Neural cell (in vitro differentiated cells): ENCODE measurements around the gene ST6GAL1. TPM values are rescaled to one million over a fixed set of nuclear protein-coding genes. Genes with fewer than 3 reads are reported as not detected.
"Not testable (repeated sequence)": the region's sequence is repeated elsewhere in the genome, so short reads cannot be mapped to it uniquely, and the experiment has no call there.

Experiments
- H2AFZ ChIP-seq: fragments of 200-600, 300-800 bp; sonication (generic), shearing (Covaris generic); 2 replicates; pipeline ENCODE4 v1.6.0; 2014; ENCODE audit warnings: low read depth, mild to moderate bottlenecking, antibody characterized with exemption, low read length, moderate library complexity
- H3F3A ChIP-seq: fragments of 200-600 bp; shearing (Covaris generic); 2 replicates; pipeline ENCODE4 v1.6.1; 2016; ENCODE audit warnings: mild to moderate bottlenecking, moderate library complexity, mixed read lengths, antibody characterized with exemption, low read length; ENCODE audit not compliant: insufficient read depth, poor library complexity, severe bottlenecking
- H3K27ac ChIP-seq: fragments of 200-600, 300-800 bp; sonication (generic), shearing (Covaris generic); 2 replicates; pipeline ENCODE4 v1.5.1; 2014; ENCODE audit warnings: mild to moderate bottlenecking, low read length, moderate library complexity
- H3K27me3 ChIP-seq: fragments of 300-800, 200-600 bp; sonication (generic), shearing (Covaris generic); 2 replicates; pipeline ENCODE4 v1.6.0; 2014; ENCODE audit warnings: mild to moderate bottlenecking, low read depth, low read length, moderate library complexity; ENCODE audit not compliant: insufficient read depth
- H3K36me3 ChIP-seq: fragments of 300-800, 200-600 bp; sonication (generic), shearing (Covaris generic); 2 replicates; pipeline ENCODE4 v1.5.1; 2014; ENCODE audit warnings: mild to moderate bottlenecking, antibody characterized with exemption, low read length, moderate library complexity; ENCODE audit not compliant: insufficient read depth
- H3K4me2 ChIP-seq: fragments of 300-800, 200-600 bp; sonication (generic), shearing (Covaris generic); 2 replicates; pipeline ENCODE4 v1.6.0; 2014; ENCODE audit warnings: mild to moderate bottlenecking, low read length
- H3K4me3 ChIP-seq: fragments of 300-800, 200-600 bp; sonication (generic), shearing (Covaris generic); 2 replicates; pipeline ENCODE4 v1.5.1; 2014; ENCODE audit warnings: mild to moderate bottlenecking, low read length, moderate library complexity
- H3K79me2 ChIP-seq: fragments of 200-600 bp; shearing (Covaris generic); replicated peaks from 2 replicates; pipeline ENCODE4 v1.6.0; 2014; ENCODE audit warnings: mild to moderate bottlenecking, low read length, moderate library complexity; ENCODE audit not compliant: insufficient read depth
- H3K9ac ChIP-seq: fragments of 300-800, 200-600 bp; sonication (generic), shearing (Covaris generic); 2 replicates; pipeline ENCODE4 v1.6.1; 2016; ENCODE audit warnings: mild to moderate bottlenecking, low read length, mixed read lengths
- H3K9me2 ChIP-seq: fragments of 200-600 bp; shearing (Covaris generic); 2 replicates; pipeline ENCODE4 v1.6.1; 2016; ENCODE audit warnings: mild to moderate bottlenecking, low read length, mixed read lengths; ENCODE audit not compliant: insufficient read depth
- H3K9me3 ChIP-seq: fragments of 200-600, 300-800 bp; sonication (generic), shearing (Covaris generic); 2 replicates; pipeline ENCODE4 v1.6.1; 2016; ENCODE audit warnings: mild to moderate bottlenecking, mixed run types, low read length, moderate library complexity, mixed read lengths
- H4K20me1 ChIP-seq: fragments of 200-600 bp; shearing (Covaris generic); 2 replicates; pipeline ENCODE4 v1.6.1; 2016; ENCODE audit warnings: mild to moderate bottlenecking, mixed run types; ENCODE audit not compliant: insufficient read depth
- CTCF ChIP-seq: fragments of 450-650 bp; IDR thresholded peaks from 2 replicates; pipeline ENCODE4 v1.5.1; 2014; ENCODE audit warnings: antibody characterized with exemption, mild to moderate bottlenecking, moderate library complexity; ENCODE audit not compliant: poor library complexity, severe bottlenecking
- EP300 ChIP-seq: fragments of 450-650 bp; conservative IDR thresholded peaks from 2 replicates; pipeline ENCODE4 v1.6.1; 2014; ENCODE audit warnings: antibody characterized with exemption, mild to moderate bottlenecking, moderate library complexity; ENCODE audit not compliant: poor library complexity, severe bottlenecking
- EZH2 ChIP-seq: fragments of 200-600, 300-800 bp; shearing (Covaris generic), sonication (generic); IDR thresholded peaks from 2 replicates; pipeline ENCODE4 v1.6.1; 2014; ENCODE audit warnings: antibody characterized with exemption, low read length, borderline replicate concordance, mild to moderate bottlenecking; ENCODE audit not compliant: insufficient read depth, poor library complexity, severe bottlenecking
- MXI1 ChIP-seq: fragments of 450-650 bp; conservative IDR thresholded peaks from 2 replicates; pipeline ENCODE4 v1.6.1; 2014; ENCODE audit warnings: antibody characterized with exemption, mild to moderate bottlenecking; ENCODE audit not compliant: poor library complexity, severe bottlenecking
- POLR2AphosphoS5 ChIP-seq: IDR thresholded peaks from 2 replicates; pipeline ENCODE4 v1.6.1; 2012
- RAD21 ChIP-seq: fragments of 450-650 bp; conservative IDR thresholded peaks from 2 replicates; pipeline ENCODE4 v1.6.1; 2014; ENCODE audit warnings: antibody characterized with exemption, mild to moderate bottlenecking, moderate library complexity
- REST ChIP-seq: IDR thresholded peaks from 2 replicates; pipeline ENCODE4 v1.6.1; 2012; ENCODE audit warnings: borderline replicate concordance
- SMC3 ChIP-seq: fragments of 450-650 bp; conservative IDR thresholded peaks from 2 replicates; pipeline ENCODE4 v1.6.1; 2014; ENCODE audit warnings: antibody characterized with exemption, mild to moderate bottlenecking, moderate library complexity; ENCODE audit not compliant: poor library complexity
- TAF1 ChIP-seq: IDR thresholded peaks from 2 replicates; pipeline ENCODE4 v1.6.1; 2012; ENCODE audit warnings: low read depth
- polyA plus RNA-seq: library from polyadenylated mRNA; depleted of rRNA; stranded (reverse); fragments of >200 nt; gene quantifications from 2 replicates; pipeline ENCODE4 v1.2.3, GENCODE V29; 2014

ST6GAL1 gene
- polyA plus RNA-seq, 1 donor from 2014 or later: 17.6 TPM

- H3K9ac ChIP-seq, H3K36me3 ChIP-seq, H3K9me3 ChIP-seq, H4K20me1 ChIP-seq, H3K27me3 ChIP-seq, H3K9me2 ChIP-seq, H3K4me3 ChIP-seq, H3K79me2 ChIP-seq, H3K4me2 ChIP-seq, H3F3A ChIP-seq, H2AFZ ChIP-seq, H3K27ac ChIP-seq: not testable (repeated sequence)
Measured at GRCh38 chr3:186893071-186893470, 37.3 kb upstream of the ST6GAL1 start.

GRCh38 chr3:186895406-186895805 is 34.9 kb upstream of the ST6GAL1 start:
- Histone ChIP-seq H3F3A (no peaks in the 10 kb centered on the region), H3K9ac (no peak overlapping the region), H3K9me2 (no peaks in the 10 kb centered on the region), H4K20me1 (no peaks in the 10 kb centered on the region), H3K79me2 (no peaks in the 10 kb centered on the region), H3K27ac (no peak overlapping the region), H3K27me3 (no peaks in the 10 kb centered on the region), H3K4me2 (no peak overlapping the region), H2AFZ (no peak overlapping the region), H3K4me3 (no peak overlapping the region), H3K36me3 (no peaks in the 10 kb centered on the region), H3K9me3 (no peaks in the 10 kb centered on the region)
- TF ChIP-seq RAD21: no peak
- no peak for TF ChIP-seq CTCF
- TF ChIP-seq EZH2: no peak
- TF ChIP-seq EP300: no peak
- TF ChIP-seq SMC3: no peak
- no peak for TF ChIP-seq REST
- TF ChIP-seq TAF1: no peak
- TF ChIP-seq MXI1: no peak
- TF ChIP-seq POLR2AphosphoS5: no peak

- TF ChIP-seq RAD21 (no peak), REST (no peak), CTCF (no peak), MXI1 (no peak), SMC3 (no peak), EZH2 (no peak), POLR2AphosphoS5 (no peak), EP300 (no peak)
- H3K4me3 ChIP-seq: no peak overlapping the region
- no peak overlapping the region for H3K27ac ChIP-seq
- no peaks in the 10 kb centered on the region for H4K20me1 ChIP-seq
- H2AFZ ChIP-seq: no peak overlapping the region
- H3K9ac ChIP-seq: no peak overlapping the region
- H3K9me3 ChIP-seq: no peaks in the 10 kb centered on the region
- H3K4me2 ChIP-seq: no peak overlapping the region
- no peaks in the 10 kb centered on the region for H3F3A ChIP-seq
- no peaks in the 10 kb centered on the region for H3K9me2 ChIP-seq
- H3K36me3 ChIP-seq: no peaks in the 10 kb centered on the region
- H3K27me3 ChIP-seq: no peaks in the 10 kb centered on the region
- no peaks in the 10 kb centered on the region for H3K79me2 ChIP-seq
Measured at GRCh38 chr3:186896006-186896405, 34.3 kb upstream of the ST6GAL1 start.
